Fibroblast of villous mesenchyme (primary cell): ENCODE results near the gene HMCN1. TPM values are rescaled to one million over a fixed set of nuclear protein-coding genes. Genes with fewer than 3 reads are reported as not detected.
"Not testable (repeated sequence)": the region's sequence is repeated elsewhere in the genome, so short reads cannot be mapped to it uniquely, and the experiment has no call there.

Experiments used
- DNase-seq: peaks from one replicate; pipeline ENCODE4 v3.0.0-alpha.2; 2010; ENCODE audit warnings: low read depth
- H3K4me3 ChIP-seq: 2 replicates; pipeline ENCODE4 v1.5.1; 2011; ENCODE audit warnings: low read depth, mild to moderate bottlenecking, low read length
- CTCF ChIP-seq: IDR thresholded peaks from 2 replicates; pipeline ENCODE4 v1.5.1; 2012; ENCODE audit warnings: low read depth, mild to moderate bottlenecking, low read length; ENCODE audit not compliant: insufficient read depth
- total RNA-seq: library from RNA; depleted of rRNA; stranded (reverse); fragments of >200 nt; gene quantifications from 2 replicates; pipeline ENCODE4 v1.2.3, GENCODE V29; 2012

Gene HMCN1
- total RNA-seq, 1 donor, result 5.2 TPM

DNA sequence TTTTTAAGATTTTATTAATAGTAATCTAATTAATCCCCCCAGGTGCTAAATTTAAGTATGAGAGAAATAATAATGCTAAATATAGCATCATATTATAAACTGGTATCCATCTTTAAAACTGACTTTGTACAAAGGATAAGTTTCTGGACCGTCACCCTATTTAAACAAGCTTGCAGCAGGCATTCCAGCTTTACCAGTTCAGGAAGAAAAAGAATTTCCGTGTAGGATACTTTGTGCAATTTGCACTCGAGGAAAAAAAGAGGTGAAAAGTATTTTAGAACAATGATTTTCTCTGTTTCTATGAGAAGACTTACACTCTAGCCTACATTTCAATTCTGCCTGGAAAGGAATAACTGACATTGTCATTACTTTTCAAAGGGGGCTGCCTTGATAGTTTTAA is 27.6 kb downstream of the HMCN1 start:
- H3K4me3 ChIP-seq, result no peak overlapping the region
- no peak for TF ChIP-seq CTCF

GRCh38 chr1:185767508-185768120 is 33.4 kb downstream of the HMCN1 start:
- no peak for TF ChIP-seq CTCF
- DNase-seq, result no peak
- H3K4me3 ChIP-seq, result no peak overlapping the region

More for the DNA sequence above, 27.6 kb downstream of the HMCN1 start:
- DNase-seq, result no peak

DNA sequence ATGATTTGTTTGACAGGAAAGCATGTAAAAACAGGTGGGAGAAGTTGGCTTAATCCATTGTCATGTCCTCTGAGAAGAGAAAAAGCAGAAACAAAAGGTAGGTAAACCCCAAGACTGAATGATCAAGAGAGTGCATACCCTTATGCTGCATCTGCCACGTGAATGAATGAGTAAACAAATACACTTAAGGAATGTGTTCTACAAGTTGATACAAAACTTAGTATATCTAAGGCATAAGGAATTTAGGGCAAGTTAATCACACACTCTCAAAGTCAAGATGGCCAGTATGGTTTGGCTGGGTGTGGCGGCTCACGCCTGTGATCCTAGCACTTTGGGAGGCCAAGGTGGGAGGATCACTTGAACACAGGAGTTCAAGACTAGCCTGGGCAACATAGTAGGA is 34.2 kb downstream of the HMCN1 start:
- no peak for TF ChIP-seq CTCF
- no peak for DNase-seq
- H3K4me3 ChIP-seq, result no peak overlapping the region

- no peak for TF ChIP-seq CTCF
- H3K4me3 ChIP-seq, result no peak overlapping the region
- no peak for DNase-seq
Measured at GRCh38 chr1:185769136-185769535, 34.9 kb downstream of the HMCN1 start.

DNA sequence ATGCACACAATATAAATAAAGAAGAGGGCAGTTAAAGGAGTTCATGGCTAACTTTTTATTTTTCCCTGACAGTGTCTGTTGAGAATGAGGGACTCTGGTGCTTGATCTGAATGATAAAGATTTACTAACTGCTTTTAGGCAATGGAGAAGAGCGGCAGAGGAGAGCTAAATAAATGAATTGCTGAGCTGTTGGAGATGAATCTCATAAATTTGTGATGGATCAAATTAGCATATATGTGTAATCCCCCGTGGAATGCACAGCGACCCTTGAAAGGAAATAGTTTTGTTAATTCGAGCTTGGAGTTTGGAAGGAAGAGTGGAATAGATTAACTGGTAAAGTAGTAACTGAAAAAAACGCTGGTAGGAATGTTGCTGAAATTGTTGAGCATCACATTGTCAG is 40.2 kb downstream of the HMCN1 start:
- no peak for DNase-seq
- H3K4me3 ChIP-seq, result no peak overlapping the region
- no peak for TF ChIP-seq CTCF

GRCh38 chr1:185775501-185775900 is 41.3 kb downstream of the HMCN1 start:
- no peak for DNase-seq
- no peak overlapping the region for H3K4me3 ChIP-seq
- TF ChIP-seq CTCF, result no peak

- no peak for DNase-seq
- no peak overlapping the region for H3K4me3 ChIP-seq
- no peak for TF ChIP-seq CTCF
Measured at GRCh38 chr1:185776522-185776921, 42.3 kb downstream of the HMCN1 start.

- not testable (repeated sequence) for H3K4me3 ChIP-seq, DNase-seq
Measured at GRCh38 chr1:185783860-185784259, 49.7 kb downstream of the HMCN1 start.
